WERI-Rb-1 (cell line): ENCODE measurements around the gene APBA2.

Source experiments
- DNase-seq: peaks from one replicate; pipeline ENCODE4 v3.0.0-alpha.2; 2020
- H3K27ac ChIP-seq: fragments of 250-450 bp; sonication (Bioruptor Pico); 2 replicates; pipeline ENCODE4 v1.5.1; 2020; ENCODE audit warnings: mild to moderate bottlenecking, moderate library complexity
- H3K27me3 ChIP-seq: fragments of 250-450 bp; sonication (Bioruptor Pico); 2 replicates; pipeline ENCODE4 v1.5.1; 2021; ENCODE audit warnings: mild to moderate bottlenecking, low read depth, moderate library complexity; ENCODE audit not compliant: insufficient read depth, severe bottlenecking
- H3K36me3 ChIP-seq: fragments of 250-450 bp; sonication (Bioruptor Pico); 2 replicates; pipeline ENCODE4 v1.5.1; 2020; ENCODE audit warnings: mild to moderate bottlenecking, moderate library complexity
- H3K4me3 ChIP-seq: 2 replicates; pipeline ENCODE4 v1.5.1; 2011; ENCODE audit warnings: low read depth, mild to moderate bottlenecking, control low read depth, low read length
- H3K9me3 ChIP-seq: fragments of 250-450 bp; sonication (Bioruptor Pico); 2 replicates; pipeline ENCODE4 v1.5.1; 2021; ENCODE audit warnings: mild to moderate bottlenecking, moderate library complexity; ENCODE audit not compliant: severe bottlenecking
- TF ChIP-seq, protein P1 (sequence below): IDR thresholded peaks from 2 replicates; pipeline ENCODE4 v1.5.1; 2011; ENCODE audit warnings: low read depth, mild to moderate bottlenecking, control low read depth, inconsistent platforms, low read length

The APBA2 gene

GRCh38 chr15:28875461-28876000 is 10.2 kb upstream of the APBA2 start:
- H3K4me3 ChIP-seq, result no peak overlapping the region
- H3K9me3 ChIP-seq, result no peaks in the 10 kb centered on the region
- no peaks in the 10 kb centered on the region for H3K27me3 ChIP-seq
- no peaks in the 10 kb centered on the region for H3K36me3 ChIP-seq
- no peak for DNase-seq
- H3K27ac ChIP-seq, result no peak overlapping the region
- TF ChIP-seq, protein P1, sequence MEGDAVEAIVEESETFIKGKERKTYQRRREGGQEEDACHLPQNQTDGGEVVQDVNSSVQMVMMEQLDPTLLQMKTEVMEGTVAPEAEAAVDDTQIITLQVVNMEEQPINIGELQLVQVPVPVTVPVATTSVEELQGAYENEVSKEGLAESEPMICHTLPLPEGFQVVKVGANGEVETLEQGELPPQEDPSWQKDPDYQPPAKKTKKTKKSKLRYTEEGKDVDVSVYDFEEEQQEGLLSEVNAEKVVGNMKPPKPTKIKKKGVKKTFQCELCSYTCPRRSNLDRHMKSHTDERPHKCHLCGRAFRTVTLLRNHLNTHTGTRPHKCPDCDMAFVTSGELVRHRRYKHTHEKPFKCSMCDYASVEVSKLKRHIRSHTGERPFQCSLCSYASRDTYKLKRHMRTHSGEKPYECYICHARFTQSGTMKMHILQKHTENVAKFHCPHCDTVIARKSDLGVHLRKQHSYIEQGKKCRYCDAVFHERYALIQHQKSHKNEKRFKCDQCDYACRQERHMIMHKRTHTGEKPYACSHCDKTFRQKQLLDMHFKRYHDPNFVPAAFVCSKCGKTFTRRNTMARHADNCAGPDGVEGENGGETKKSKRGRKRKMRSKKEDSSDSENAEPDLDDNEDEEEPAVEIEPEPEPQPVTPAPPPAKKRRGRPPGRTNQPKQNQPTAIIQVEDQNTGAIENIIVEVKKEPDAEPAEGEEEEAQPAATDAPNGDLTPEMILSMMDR, result no peak

DNA sequence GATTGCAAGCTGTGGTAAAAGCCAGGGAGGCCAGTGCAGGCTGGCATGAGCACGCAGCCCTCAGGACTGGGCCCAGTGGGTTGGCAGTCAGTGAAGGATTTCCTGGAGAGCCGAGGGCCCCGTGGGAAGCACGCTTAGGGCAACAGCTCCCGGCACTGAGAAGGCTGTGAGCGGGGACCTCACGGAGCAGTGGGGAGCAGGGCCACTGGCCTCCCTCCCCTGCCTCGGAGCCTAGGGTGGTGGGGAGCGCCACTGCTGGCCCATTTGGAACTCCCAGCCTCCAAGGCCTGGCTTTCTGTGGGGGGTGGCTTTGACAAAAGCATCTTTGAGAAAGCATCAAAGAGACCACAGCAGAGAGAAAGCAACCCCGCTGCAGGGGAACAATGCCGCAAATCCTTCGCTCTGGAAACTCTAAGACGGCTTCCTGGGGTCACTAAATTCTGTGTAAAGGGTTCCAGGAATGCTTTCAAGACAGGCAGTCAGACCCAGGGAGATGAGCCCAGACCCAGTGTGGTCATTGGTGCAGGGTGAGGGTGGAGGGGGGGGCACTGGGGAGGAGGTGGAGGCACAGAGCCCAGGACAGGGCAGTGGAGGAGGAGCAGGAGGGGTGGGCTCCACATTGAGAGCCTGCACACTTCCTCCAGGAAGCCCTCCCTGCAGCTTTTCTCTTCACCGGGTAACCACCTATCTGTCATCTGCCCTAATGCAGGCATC is 9.5 kb upstream of the APBA2 start:
- TF ChIP-seq, protein P1, result no peak
- no peak overlapping the region for H3K27ac ChIP-seq
- H3K4me3 ChIP-seq, result no peak overlapping the region
- H3K36me3 ChIP-seq, result no peaks in the 10 kb centered on the region
- H3K9me3 ChIP-seq, result no peaks in the 10 kb centered on the region
- DNase-seq, result no peak
- H3K27me3 ChIP-seq, result no peaks in the 10 kb centered on the region

DNA sequence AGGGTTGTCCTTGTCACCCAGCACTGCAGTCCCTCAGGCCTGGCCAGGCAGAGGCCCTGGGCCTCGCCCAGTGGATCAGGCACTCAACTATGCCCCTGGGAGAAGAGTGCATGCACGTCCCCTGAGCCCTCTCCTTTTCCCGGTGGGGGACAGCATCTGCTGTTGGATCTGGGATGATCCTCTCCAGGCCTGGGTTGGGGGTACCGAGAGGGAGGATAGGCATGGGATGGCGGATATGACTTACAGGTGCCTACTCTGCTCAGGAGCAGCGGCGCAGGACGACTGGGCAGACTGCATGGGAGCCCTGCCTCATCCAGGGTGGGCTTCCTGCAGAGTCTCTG is 9.0 kb upstream of the APBA2 start:
- Histone ChIP-seq H3K36me3 (no peaks in the 10 kb centered on the region), H3K4me3 (no peak overlapping the region), H3K27ac (no peak overlapping the region), H3K27me3 (no peaks in the 10 kb centered on the region), H3K9me3 (no peaks in the 10 kb centered on the region)
- TF ChIP-seq, protein P1, result no peak
- no peak for DNase-seq

- no peaks in the 10 kb centered on the region for H3K27me3 ChIP-seq
- no peaks in the 10 kb centered on the region for H3K9me3 ChIP-seq
- H3K4me3 ChIP-seq, result no peak overlapping the region
- no peak overlapping the region for H3K27ac ChIP-seq
- no peak for DNase-seq
- no peaks in the 10 kb centered on the region for H3K36me3 ChIP-seq
- TF ChIP-seq, protein P1, result no peak
Observed at GRCh38 chr15:28878209-28878608, 7.6 kb upstream of the APBA2 start.

DNA sequence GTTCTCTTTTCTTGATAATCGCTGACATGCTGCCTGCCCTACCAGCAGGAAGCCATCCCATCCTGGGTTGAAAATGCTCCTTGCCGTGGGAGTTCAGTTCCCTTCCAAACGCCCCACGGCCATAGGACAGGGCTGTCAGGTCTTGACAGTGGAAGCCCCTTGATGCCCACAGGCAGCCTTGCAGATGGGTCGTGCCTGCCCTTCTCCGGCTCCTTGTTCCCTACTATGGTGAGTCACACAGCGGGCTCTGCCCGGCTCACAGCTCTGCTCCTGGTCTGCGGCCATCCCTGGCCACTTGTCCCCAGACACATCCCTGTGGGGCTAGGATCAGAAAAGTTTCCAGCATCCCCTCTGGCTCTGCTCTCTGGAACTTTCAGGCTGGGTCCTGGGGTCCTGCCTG is 6.2 kb upstream of the APBA2 start:
- DNase-seq, result no peak
- no peaks in the 10 kb centered on the region for H3K36me3 ChIP-seq
- no peaks in the 10 kb centered on the region for H3K9me3 ChIP-seq
- no peak overlapping the region for H3K27ac ChIP-seq
- no peaks in the 10 kb centered on the region for H3K27me3 ChIP-seq
- TF ChIP-seq, protein P1, result no peak
- H3K4me3 ChIP-seq, result no peak overlapping the region

DNA sequence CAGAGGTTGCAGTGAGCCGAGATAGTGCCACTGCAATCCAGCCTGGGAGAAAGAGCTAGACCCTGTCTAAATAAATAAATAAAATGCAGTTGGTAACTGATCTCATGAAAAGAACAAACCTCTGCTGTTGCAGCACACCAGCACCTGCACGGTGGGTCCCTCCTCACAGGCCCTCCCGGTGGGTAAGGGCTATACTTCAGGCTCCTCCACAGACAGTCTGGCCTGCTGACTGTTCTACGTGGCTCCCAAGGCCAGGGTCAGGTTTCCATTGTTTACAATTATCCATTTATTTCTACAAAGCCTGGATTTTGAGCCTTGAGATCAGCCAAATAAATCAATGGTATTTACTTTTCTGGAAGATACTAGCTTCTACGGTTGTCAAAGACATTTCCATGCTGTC is 5.1 kb upstream of the APBA2 start:
- no peak for DNase-seq

More for the DNA sequence above, 5.1 kb upstream of the APBA2 start:
- H3K9me3 ChIP-seq, result no peaks in the 10 kb centered on the region
- TF ChIP-seq, protein P1, result no peak
- no peak overlapping the region for H3K27ac ChIP-seq
- no peak overlapping the region for H3K4me3 ChIP-seq
- no peaks in the 10 kb centered on the region for H3K27me3 ChIP-seq
- no peaks in the 10 kb centered on the region for H3K36me3 ChIP-seq
